ENCODE results near the gene SERPINH1. TPM values are rescaled to one million over a fixed set of nuclear protein-coding genes. Genes with fewer than 3 reads are reported as not detected.

SERPINH1 gene
- total RNA-seq, 1 experiment from 2014 or later, result 89.8 TPM

DNA sequence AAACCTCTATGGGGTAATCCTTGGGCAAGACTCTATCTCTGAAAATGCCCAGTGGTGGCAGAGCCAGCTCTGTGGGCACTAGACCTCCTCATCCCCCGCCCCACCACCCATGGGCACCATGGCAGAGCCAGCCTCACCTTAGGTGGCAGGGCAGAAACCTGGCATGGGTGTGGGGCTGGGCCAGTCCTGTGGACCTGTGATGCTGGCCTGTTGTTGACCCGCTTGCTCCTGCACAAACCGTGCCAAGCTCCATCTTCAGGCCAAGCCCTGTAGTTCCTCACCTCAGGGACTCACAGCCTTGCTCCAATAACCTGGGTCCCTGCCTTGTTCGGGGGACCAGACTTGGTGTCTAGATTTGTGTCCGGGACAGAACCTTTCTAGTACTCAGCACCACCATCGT is 8.9 kb upstream of the SERPINH1 start:
- Histone ChIP-seq H3K9me3 (ENCODE audit: control insufficient read depth, insufficient read depth, low read depth, low read length) (no peaks in the 10 kb centered on the region), H3K27ac (ENCODE audit: low read length) (no peak overlapping the region), H3K4me1 (ENCODE audit: control insufficient read depth, insufficient read depth, low read length) (0 out of 2 replicates have a peak, but pooled peaks cover 3% of the 10 kb centered on the region), H3K36me3 (ENCODE audit: control insufficient read depth, insufficient read depth, low read length) (no peaks in the 10 kb centered on the region), H3K4me3 (ENCODE audit: low read depth in 2 of 2, low read length in 2 of 2) (no peak overlapping the region), H3K27me3 (ENCODE audit: control insufficient read depth, insufficient read depth, low read length) (no peaks in the 10 kb centered on the region)
- intact Hi-C loops (cut with micrococcal nuclease; ENCODE audit: unreplicated experiment) (no loop called here), in situ Hi-C loops (cut with HindIII; ENCODE audit: low pct_unique_long_range_greater_than_20kb, low sequenced_read_pairs) (no loop called here)
- ATAC-seq (peak; percentile 57), DNase-seq (ENCODE audit: low read depth, low spot score) (no peak)
- TF ChIP-seq, protein P1, sequence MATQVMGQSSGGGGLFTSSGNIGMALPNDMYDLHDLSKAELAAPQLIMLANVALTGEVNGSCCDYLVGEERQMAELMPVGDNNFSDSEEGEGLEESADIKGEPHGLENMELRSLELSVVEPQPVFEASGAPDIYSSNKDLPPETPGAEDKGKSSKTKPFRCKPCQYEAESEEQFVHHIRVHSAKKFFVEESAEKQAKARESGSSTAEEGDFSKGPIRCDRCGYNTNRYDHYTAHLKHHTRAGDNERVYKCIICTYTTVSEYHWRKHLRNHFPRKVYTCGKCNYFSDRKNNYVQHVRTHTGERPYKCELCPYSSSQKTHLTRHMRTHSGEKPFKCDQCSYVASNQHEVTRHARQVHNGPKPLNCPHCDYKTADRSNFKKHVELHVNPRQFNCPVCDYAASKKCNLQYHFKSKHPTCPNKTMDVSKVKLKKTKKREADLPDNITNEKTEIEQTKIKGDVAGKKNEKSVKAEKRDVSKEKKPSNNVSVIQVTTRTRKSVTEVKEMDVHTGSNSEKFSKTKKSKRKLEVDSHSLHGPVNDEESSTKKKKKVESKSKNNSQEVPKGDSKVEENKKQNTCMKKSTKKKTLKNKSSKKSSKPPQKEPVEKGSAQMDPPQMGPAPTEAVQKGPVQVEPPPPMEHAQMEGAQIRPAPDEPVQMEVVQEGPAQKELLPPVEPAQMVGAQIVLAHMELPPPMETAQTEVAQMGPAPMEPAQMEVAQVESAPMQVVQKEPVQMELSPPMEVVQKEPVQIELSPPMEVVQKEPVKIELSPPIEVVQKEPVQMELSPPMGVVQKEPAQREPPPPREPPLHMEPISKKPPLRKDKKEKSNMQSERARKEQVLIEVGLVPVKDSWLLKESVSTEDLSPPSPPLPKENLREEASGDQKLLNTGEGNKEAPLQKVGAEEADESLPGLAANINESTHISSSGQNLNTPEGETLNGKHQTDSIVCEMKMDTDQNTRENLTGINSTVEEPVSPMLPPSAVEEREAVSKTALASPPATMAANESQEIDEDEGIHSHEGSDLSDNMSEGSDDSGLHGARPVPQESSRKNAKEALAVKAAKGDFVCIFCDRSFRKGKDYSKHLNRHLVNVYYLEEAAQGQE (IDR thresholded peaks at IDR 0.05; ENCODE audit: insufficient read depth in 1 of 2, low read depth in 2 of 2, low read length in 1 of 2), result no peak
- TF ChIP-seq, protein P2, sequence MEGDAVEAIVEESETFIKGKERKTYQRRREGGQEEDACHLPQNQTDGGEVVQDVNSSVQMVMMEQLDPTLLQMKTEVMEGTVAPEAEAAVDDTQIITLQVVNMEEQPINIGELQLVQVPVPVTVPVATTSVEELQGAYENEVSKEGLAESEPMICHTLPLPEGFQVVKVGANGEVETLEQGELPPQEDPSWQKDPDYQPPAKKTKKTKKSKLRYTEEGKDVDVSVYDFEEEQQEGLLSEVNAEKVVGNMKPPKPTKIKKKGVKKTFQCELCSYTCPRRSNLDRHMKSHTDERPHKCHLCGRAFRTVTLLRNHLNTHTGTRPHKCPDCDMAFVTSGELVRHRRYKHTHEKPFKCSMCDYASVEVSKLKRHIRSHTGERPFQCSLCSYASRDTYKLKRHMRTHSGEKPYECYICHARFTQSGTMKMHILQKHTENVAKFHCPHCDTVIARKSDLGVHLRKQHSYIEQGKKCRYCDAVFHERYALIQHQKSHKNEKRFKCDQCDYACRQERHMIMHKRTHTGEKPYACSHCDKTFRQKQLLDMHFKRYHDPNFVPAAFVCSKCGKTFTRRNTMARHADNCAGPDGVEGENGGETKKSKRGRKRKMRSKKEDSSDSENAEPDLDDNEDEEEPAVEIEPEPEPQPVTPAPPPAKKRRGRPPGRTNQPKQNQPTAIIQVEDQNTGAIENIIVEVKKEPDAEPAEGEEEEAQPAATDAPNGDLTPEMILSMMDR (IDR thresholded peaks at IDR 0.05), result no peak
- TF ChIP-seq POLR2AphosphoS5 (IDR thresholded peaks at IDR 0.05; ENCODE audit: low read depth, low read length) (no peak), SIN3A (IDR thresholded peaks at IDR 0.05; ENCODE audit: borderline replicate concordance, insufficient read depth, low read depth, low read length) (no peak), TCF7L2 (IDR thresholded peaks at IDR 0.05; ENCODE audit: low read depth, low read length) (no peak)
- ChIA-PET CTCF (interaction anchor here (0.6 kb wide), 1 partner anchor 21 kb away, joined by 3 read pairs; no protein-coding TSS in a partner anchor), POLR2A (interaction anchor here (1.7 kb wide), 1 partner anchor 10 kb away, joined by 6 read pairs; no protein-coding TSS in a partner anchor)
- no TSS peak for BruUV-seq (replicated peaks)

DNA sequence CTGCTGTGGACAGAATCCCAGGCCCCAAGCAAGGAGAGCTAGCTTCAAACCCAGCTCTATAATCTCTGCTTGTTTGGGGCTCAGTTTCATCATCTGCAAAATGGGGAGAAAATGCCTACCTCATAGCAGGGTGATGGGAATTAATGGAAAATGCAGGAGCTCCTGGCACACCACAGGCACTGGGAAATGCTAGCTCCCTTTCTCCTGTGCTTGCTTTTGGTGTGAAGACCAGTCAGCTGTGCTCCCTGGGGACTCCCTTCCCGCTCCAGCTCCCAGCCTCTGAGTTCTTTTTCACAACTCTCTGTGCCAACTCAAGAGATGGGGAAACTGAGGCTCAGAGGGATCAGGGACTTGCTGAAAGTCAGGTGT is 8.2 kb upstream of the SERPINH1 start:
- DNase-seq (ENCODE audit: low read depth, low spot score), result no peak
- Histone ChIP-seq H3K4me3 (ENCODE audit: low read depth in 2 of 2, low read length in 2 of 2) (no peak overlapping the region), H3K36me3 (ENCODE audit: control insufficient read depth, insufficient read depth, low read length) (no peaks in the 10 kb centered on the region), H3K27me3 (ENCODE audit: control insufficient read depth, insufficient read depth, low read length) (no peaks in the 10 kb centered on the region), H3K27ac (ENCODE audit: low read length) (no peak overlapping the region; the same call in 1 of the 2 replicates), H3K4me1 (ENCODE audit: control insufficient read depth, insufficient read depth, low read length) (peaks cover 8% of the 10 kb centered on the region; the same call in 1 of the 2 replicates), H3K9me3 (ENCODE audit: control insufficient read depth, insufficient read depth, low read depth, low read length) (no peaks in the 10 kb centered on the region)
- intact Hi-C loops (cut with micrococcal nuclease; ENCODE audit: unreplicated experiment), result no loop called here
- TF ChIP-seq, protein P2 (IDR thresholded peaks at IDR 0.05), result no peak
- TF ChIP-seq, protein P1 (IDR thresholded peaks at IDR 0.05; ENCODE audit: insufficient read depth in 1 of 2, low read depth in 2 of 2, low read length in 1 of 2), result no peak
- TF ChIP-seq SIN3A (IDR thresholded peaks at IDR 0.05; ENCODE audit: borderline replicate concordance, insufficient read depth, low read depth, low read length) (no peak), TCF7L2 (IDR thresholded peaks at IDR 0.05; ENCODE audit: low read depth, low read length) (no peak), POLR2AphosphoS5 (IDR thresholded peaks at IDR 0.05; ENCODE audit: low read depth, low read length) (no peak)
- no peak for ATAC-seq
- in situ Hi-C loops (cut with HindIII; ENCODE audit: low pct_unique_long_range_greater_than_20kb, low sequenced_read_pairs), result no loop called here
- POLR2A ChIA-PET, result interaction anchor here (0.5 to 1.7 kb wide), 2 partner anchors 9 to 223 kb away, joined by 6 to 15 read pairs; no protein-coding TSS in a partner anchor
- BruUV-seq (replicated peaks), result no TSS peak
- CTCF ChIA-PET, result interaction anchor here (0.6 kb wide), 1 partner anchor 23 kb away, joined by 3 read pairs; no protein-coding TSS in a partner anchor
